Mesendoderm (in vitro differentiated cells): ENCODE results near the gene ALG11.

Experiments
- DNase-seq: peaks from one replicate; pipeline ENCODE4 v3.0.0; 2013
- H2AK5ac ChIP-seq: 2 replicates; pipeline ENCODE4 v1.6.1; 2013; ENCODE audit warnings: low read length, inconsistent platforms
- H2BK120ac ChIP-seq: 2 replicates; pipeline ENCODE4 v1.6.1; 2013; ENCODE audit warnings: low read depth, mild to moderate bottlenecking, low read length, moderate library complexity, mixed read lengths
- H2BK15ac ChIP-seq: replicated peaks from 2 replicates; pipeline ENCODE4 v1.6.1; 2013; ENCODE audit warnings: low read depth, mild to moderate bottlenecking, moderate library complexity
- H2BK5ac ChIP-seq: 2 replicates; pipeline ENCODE4 v1.6.1; 2013; ENCODE audit warnings: low read length, inconsistent platforms
- H3K18ac ChIP-seq: 2 replicates; pipeline ENCODE4 v1.6.1; 2013; ENCODE audit warnings: mild to moderate bottlenecking, low read length, mixed read lengths
- H3K23ac ChIP-seq: one replicate; pipeline ENCODE4 v1.6.1; 2013; ENCODE audit warnings: low read length
- H3K27ac ChIP-seq: 2 replicates; pipeline ENCODE4 v1.5.1; 2013; ENCODE audit warnings: low read depth, mild to moderate bottlenecking, inconsistent platforms, low read length, moderate library complexity
- H3K27me3 ChIP-seq: 2 replicates; pipeline ENCODE4 v1.6.1; 2013; ENCODE audit warnings: low read length, control low read depth, mild to moderate bottlenecking, inconsistent platforms; ENCODE audit not compliant: insufficient read depth, poor library complexity
- H3K36me3 ChIP-seq: 2 replicates; pipeline ENCODE4 v1.6.1; 2013; ENCODE audit warnings: low read length, inconsistent platforms; ENCODE audit not compliant: control insufficient read depth, insufficient read depth
- H3K4ac ChIP-seq: one replicate; pipeline ENCODE4 v1.6.1; 2013; ENCODE audit warnings: low read depth, mild to moderate bottlenecking, low read length, moderate library complexity
- H3K4me1 ChIP-seq: 2 replicates; pipeline ENCODE4 v1.6.1; 2013; ENCODE audit warnings: low read depth, low read length, inconsistent platforms; ENCODE audit not compliant: control insufficient read depth
- H3K4me2 ChIP-seq: 2 replicates; pipeline ENCODE4 v1.6.1; 2013; ENCODE audit warnings: low read length
- H3K4me3 ChIP-seq: 2 replicates; pipeline ENCODE4 v1.5.1; 2013; ENCODE audit warnings: mild to moderate bottlenecking, low read length
- H3K56ac ChIP-seq: one replicate; pipeline ENCODE4 v1.6.1; 2013; ENCODE audit warnings: low read length
- H3K79me1 ChIP-seq: 2 replicates; pipeline ENCODE4 v1.6.1; 2013; ENCODE audit warnings: low read length, inconsistent platforms
- H3K79me2 ChIP-seq: 2 replicates; pipeline ENCODE4 v1.6.1; 2013; ENCODE audit warnings: mild to moderate bottlenecking, low read length; ENCODE audit not compliant: control insufficient read depth, insufficient read depth
- H3K9ac ChIP-seq: 2 replicates; pipeline ENCODE4 v1.6.1; 2013; ENCODE audit warnings: low read length, inconsistent platforms
- H4K5ac ChIP-seq: one replicate; pipeline ENCODE4 v1.6.1; 2013; ENCODE audit warnings: low read length
- H4K8ac ChIP-seq: one replicate; pipeline ENCODE4 v1.6.1; 2013; ENCODE audit warnings: low read depth, mild to moderate bottlenecking, control low read depth, low read length, moderate library complexity
- WGBS: extraction: QIAGEN DNeasy Blood & Tissue Kit; methylation state at CpG from one replicate; pipeline ENCODE4 v1.1.7; 2013; ENCODE audit warnings: low lambda C conversion rate, missing lambda C conversion rate; ENCODE audit not compliant: insufficient coverage; ENCODE audit errors: extremely low coverage; 5-methylcytosine and 5-hydroxymethylcytosine counted together

ALG11 gene

GRCh38 chr13:51995677-51996551 lies 16.3 kb upstream of the ALG11 start:
- H3K4ac ChIP-seq: no peak overlapping the region
- H3K79me1 ChIP-seq: no peaks in the 10 kb centered on the region
- H3K79me2 ChIP-seq: no peaks in the 10 kb centered on the region
- no peak overlapping the region for H4K5ac ChIP-seq
- DNase-seq: peak; percentile 44
- H4K8ac ChIP-seq: no peak overlapping the region
- no peak overlapping the region for H3K56ac ChIP-seq
- no peak overlapping the region for H3K18ac ChIP-seq
- no peak overlapping the region for H2BK15ac ChIP-seq
- no CpG with 5 or more reads among the region's 9 CpGs for WGBS
- H3K4me3 ChIP-seq: no peak overlapping the region
- H3K23ac ChIP-seq: no peak overlapping the region
- H3K27ac ChIP-seq: no peak overlapping the region
- H3K4me1 ChIP-seq: peaks cover 18% of the 10 kb centered on the region
- H3K27me3 ChIP-seq: no peaks in the 10 kb centered on the region
- H2BK5ac ChIP-seq: no peak overlapping the region
- H2AK5ac ChIP-seq: no peak overlapping the region
- no peaks in the 10 kb centered on the region for H3K36me3 ChIP-seq
- H3K4me2 ChIP-seq: no peak overlapping the region
- H2BK120ac ChIP-seq: no peak overlapping the region
- no peak overlapping the region for H3K9ac ChIP-seq

GRCh38 chr13:51996641-51997040 lies 15.6 kb upstream of the ALG11 start:
- no peak overlapping the region for H2BK5ac ChIP-seq
- DNase-seq: no peak

GRCh38 chr13:51997186-51997585 lies 15.0 kb upstream of the ALG11 start:
- Histone ChIP-seq H3K79me2 (no peaks in the 10 kb centered on the region), H2BK5ac (no peak overlapping the region), H3K9ac (no peak overlapping the region), H4K5ac (no peak overlapping the region), H3K56ac (no peak overlapping the region), H3K23ac (no peak overlapping the region), H3K4me2 (no peak overlapping the region), H2BK120ac (peak overlapping the region; percentile 31), H3K4me1 (peaks cover 18% of the 10 kb centered on the region), H3K27ac (no peak overlapping the region), H2BK15ac (no peak overlapping the region), H3K36me3 (no peaks in the 10 kb centered on the region), H3K4ac (no peak overlapping the region), H4K8ac (no peak overlapping the region), H3K4me3 (no peak overlapping the region), H3K27me3 (no peaks in the 10 kb centered on the region), H3K79me1 (no peaks in the 10 kb centered on the region), H2AK5ac (no peak overlapping the region), H3K18ac (no peak overlapping the region)
- no peak for DNase-seq
- no CpG with 5 or more reads among the region's 2 CpGs for WGBS

More at GRCh38 chr13:51996641-51997040, 15.6 kb upstream of the ALG11 start:
- Histone ChIP-seq H3K18ac (no peak overlapping the region), H3K4me3 (no peak overlapping the region), H3K9ac (no peak overlapping the region), H3K4ac (no peak overlapping the region), H2BK15ac (no peak overlapping the region), H4K5ac (no peak overlapping the region), H3K27me3 (no peaks in the 10 kb centered on the region), H2AK5ac (no peak overlapping the region), H3K79me1 (no peaks in the 10 kb centered on the region), H3K36me3 (no peaks in the 10 kb centered on the region), H3K23ac (no peak overlapping the region), H4K8ac (no peak overlapping the region), H3K79me2 (no peaks in the 10 kb centered on the region), H3K4me1 (peaks cover 18% of the 10 kb centered on the region), H3K56ac (no peak overlapping the region), H3K27ac (no peak overlapping the region), H2BK120ac (no peak overlapping the region), H3K4me2 (no peak overlapping the region)
- WGBS: no CpG with 5 or more reads among the region's 4 CpGs

- Histone ChIP-seq H4K8ac (no peak overlapping the region), H3K4me1 (peaks cover 18% of the 10 kb centered on the region), H4K5ac (no peak overlapping the region), H3K79me2 (no peaks in the 10 kb centered on the region), H3K36me3 (no peaks in the 10 kb centered on the region), H3K27ac (no peak overlapping the region), H2AK5ac (no peak overlapping the region), H3K4me2 (no peak overlapping the region), H3K4me3 (no peak overlapping the region), H3K18ac (no peak overlapping the region), H3K9ac (no peak overlapping the region), H3K4ac (no peak overlapping the region), H3K23ac (no peak overlapping the region), H2BK120ac (peak overlapping the region; percentile 31), H3K79me1 (no peaks in the 10 kb centered on the region), H2BK15ac (no peak overlapping the region), H3K27me3 (no peaks in the 10 kb centered on the region), H3K56ac (no peak overlapping the region), H2BK5ac (no peak overlapping the region)
- WGBS: no CpG with 5 or more reads among the region's 8 CpGs
- peak; percentile 99 for DNase-seq
Measured at GRCh38 chr13:51997641-51998330, 14.4 kb upstream of the ALG11 start.

- no peak overlapping the region for H3K18ac ChIP-seq
- no peaks in the 10 kb centered on the region for H3K27me3 ChIP-seq
- DNase-seq: peak; percentile 60
- H3K27ac ChIP-seq: no peak overlapping the region
- no peak overlapping the region for H3K23ac ChIP-seq
- H3K4me2 ChIP-seq: no peak overlapping the region
- H3K36me3 ChIP-seq: no peaks in the 10 kb centered on the region
- no peak overlapping the region for H2BK5ac ChIP-seq
- H3K4me3 ChIP-seq: no peak overlapping the region
- H3K79me2 ChIP-seq: no peaks in the 10 kb centered on the region
- no CpG with 5 or more reads among the region's 6 CpGs for WGBS
- peaks cover 18% of the 10 kb centered on the region for H3K4me1 ChIP-seq
- H3K79me1 ChIP-seq: no peaks in the 10 kb centered on the region
- no peak overlapping the region for H4K8ac ChIP-seq
- H2BK120ac ChIP-seq: no peak overlapping the region
- no peak overlapping the region for H3K9ac ChIP-seq
- H2AK5ac ChIP-seq: no peak overlapping the region
- no peak overlapping the region for H4K5ac ChIP-seq
- H2BK15ac ChIP-seq: no peak overlapping the region
- H3K56ac ChIP-seq: peak overlapping the region; percentile 29
- no peak overlapping the region for H3K4ac ChIP-seq
Measured at GRCh38 chr13:51998723-51999509, 13.3 kb upstream of the ALG11 start.
